Uterus (tissue), 4 donors: ENCODE results near the gene BNC2. TPM values are rescaled to one million over a fixed set of nuclear protein-coding genes. Genes with fewer than 3 reads are reported as not detected.
A peak's percentile ranks its signal among the peaks of the same experiment; 100 is the strongest.

Source experiments
- DNase-seq, 2 donors: peaks; one replicate each; pipeline ENCODE4 v3.0.0-alpha.2; 2019 to 2020
- H3K27ac ChIP-seq, 2 donors: fragments of 200-600 bp; sonication (generic); 1 replicate in 1 of 2; 2 replicates in 1 of 2; pipeline ENCODE4 v1.5.1; 2016 to 2018
- H3K27me3 ChIP-seq, 2 donors: fragments of 200-600 bp; sonication (generic); one replicate each; pipeline ENCODE4 v1.5.1; 2018 to 2019; ENCODE audit warnings: control low read depth in 1 of 2
- H3K36me3 ChIP-seq, 2 donors: fragments of 200-600 bp; sonication (generic); one replicate each; pipeline ENCODE4 v1.5.1; 2019; ENCODE audit warnings: control low read depth in 1 of 2
- H3K4me1 ChIP-seq, 2 donors: fragments of 200-600 bp; sonication (generic); one replicate each; pipeline ENCODE4 v1.5.1; 2018 to 2019; ENCODE audit warnings: control low read depth in 1 of 2
- H3K4me3 ChIP-seq, 2 donors: fragments of 200-600 bp; sonication (generic); 1 replicate in 1 of 2; 2 replicates in 1 of 2; pipeline ENCODE4 v1.5.1; 2018 to 2019; ENCODE audit warnings: mild to moderate bottlenecking in 1 of 2
- H3K9me3 ChIP-seq, 2 donors: fragments of 200-600 bp; sonication (generic); one replicate each; pipeline ENCODE4 v1.5.1; 2019; ENCODE audit warnings: control low read depth in 1 of 2
- POLR2A ChIP-seq, 2 donors: fragments of 450-650 bp; IDR thresholded peaks; one replicate each; pipeline ENCODE4 v1.6.1; 2016; ENCODE audit warnings: antibody characterized with exemption in 2 of 2, mild to moderate bottlenecking in 1 of 2, moderate library complexity in 1 of 2
- intact Hi-C: fragments of 100-400 bp; cut with DNase I; formaldehyde crosslinking; loops from one replicate; pipeline ENCODE4 v1.15.1; 2023; ENCODE audit warnings: low total_unique reads
- total RNA-seq, 4 donors: library from RNA; depleted of rRNA in 3 of 4; stranded (reverse); fragments of >200 nt in 3 of 4; gene quantifications; one replicate each; pipeline versions ENCODE4 v1.1.0 to v1.2.4, GENCODE V29; 2014 to 2023
- TF ChIP-seq, protein P1 (sequence below), 4 experiments: fragments of 200-600 bp in 2 of 4; fragments of 450-650 bp in 2 of 4; sonication (generic) in 2 of 4; IDR thresholded peaks; one replicate each; pipeline ENCODE4 v1.5.1; 2016 to 2019; ENCODE audit warnings: antibody characterized with exemption in 4 of 4, mild to moderate bottlenecking in 2 of 4, moderate library complexity in 1 of 4
- donor health status: DM: yes; HTN: yes; CAD: no.

The BNC2 gene
- total RNA-seq, 4 donors from 2014 or later: 85.9 to 293 (median 93.4) TPM

- Histone ChIP-seq H3K9me3 (no peaks in the 10 kb centered on the region), H3K27ac (peak overlapping the region in 1 of 2 donors; percentile 59), H3K4me3 (no peak overlapping the region), H3K36me3 (no peaks in the 10 kb centered on the region), H3K27me3 (no peaks in the 10 kb centered on the region), H3K4me1 (peaks cover 0 to 7% of the 10 kb centered on the region in 2 donors)
- intact Hi-C loops: no loop called here
- DNase-seq: no peak
- no peak for TF ChIP-seq POLR2A (IDR thresholded peaks at IDR 0.05)
- TF ChIP-seq, protein P1, sequence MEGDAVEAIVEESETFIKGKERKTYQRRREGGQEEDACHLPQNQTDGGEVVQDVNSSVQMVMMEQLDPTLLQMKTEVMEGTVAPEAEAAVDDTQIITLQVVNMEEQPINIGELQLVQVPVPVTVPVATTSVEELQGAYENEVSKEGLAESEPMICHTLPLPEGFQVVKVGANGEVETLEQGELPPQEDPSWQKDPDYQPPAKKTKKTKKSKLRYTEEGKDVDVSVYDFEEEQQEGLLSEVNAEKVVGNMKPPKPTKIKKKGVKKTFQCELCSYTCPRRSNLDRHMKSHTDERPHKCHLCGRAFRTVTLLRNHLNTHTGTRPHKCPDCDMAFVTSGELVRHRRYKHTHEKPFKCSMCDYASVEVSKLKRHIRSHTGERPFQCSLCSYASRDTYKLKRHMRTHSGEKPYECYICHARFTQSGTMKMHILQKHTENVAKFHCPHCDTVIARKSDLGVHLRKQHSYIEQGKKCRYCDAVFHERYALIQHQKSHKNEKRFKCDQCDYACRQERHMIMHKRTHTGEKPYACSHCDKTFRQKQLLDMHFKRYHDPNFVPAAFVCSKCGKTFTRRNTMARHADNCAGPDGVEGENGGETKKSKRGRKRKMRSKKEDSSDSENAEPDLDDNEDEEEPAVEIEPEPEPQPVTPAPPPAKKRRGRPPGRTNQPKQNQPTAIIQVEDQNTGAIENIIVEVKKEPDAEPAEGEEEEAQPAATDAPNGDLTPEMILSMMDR (IDR thresholded peaks at IDR 0.05): no peak
Observed at GRCh38 chr9:16458696-16459420, 411.6 kb downstream of the BNC2 start.

DNA sequence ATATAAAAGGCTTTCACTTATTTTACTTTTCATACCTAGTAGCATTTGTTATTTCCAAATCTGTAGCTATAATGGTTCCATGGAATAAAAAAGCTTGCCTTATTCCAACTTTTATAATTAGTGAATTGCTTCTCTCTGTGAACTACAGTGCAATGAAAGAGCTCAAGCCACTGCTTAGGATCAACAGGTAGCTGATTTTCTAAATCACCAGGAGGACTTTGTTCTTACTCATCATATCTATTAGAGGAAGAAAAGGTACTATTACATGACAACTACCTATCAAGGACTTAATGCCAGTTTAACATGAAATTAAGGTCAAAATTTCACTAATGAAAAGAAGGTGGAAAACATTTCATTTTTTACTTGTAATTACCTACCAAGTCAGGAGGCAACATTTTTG lies 414.6 kb downstream of the BNC2 start:
- intact Hi-C loops: no loop called here
- no peak for DNase-seq
- TF ChIP-seq, protein P1 (IDR thresholded peaks at IDR 0.05): no peak
- TF ChIP-seq POLR2A (IDR thresholded peaks at IDR 0.05): no peak

GRCh38 chr9:16453390-16453789 lies 417.1 kb downstream of the BNC2 start:
- TF ChIP-seq, protein P1 (IDR thresholded peaks at IDR 0.05): no peak
- TF ChIP-seq POLR2A (IDR thresholded peaks at IDR 0.05): no peak
- DNase-seq: no peak
- no peak overlapping the region for H3K27ac ChIP-seq

More for the DNA sequence above, 414.6 kb downstream of the BNC2 start:
- Histone ChIP-seq H3K9me3 (no peaks in the 10 kb centered on the region), H3K27me3 (no peaks in the 10 kb centered on the region), H3K27ac (no peak overlapping the region), H3K4me1 (peaks cover 0 to 7% of the 10 kb centered on the region in 2 donors), H3K36me3 (no peaks in the 10 kb centered on the region), H3K4me3 (no peak overlapping the region)

DNA sequence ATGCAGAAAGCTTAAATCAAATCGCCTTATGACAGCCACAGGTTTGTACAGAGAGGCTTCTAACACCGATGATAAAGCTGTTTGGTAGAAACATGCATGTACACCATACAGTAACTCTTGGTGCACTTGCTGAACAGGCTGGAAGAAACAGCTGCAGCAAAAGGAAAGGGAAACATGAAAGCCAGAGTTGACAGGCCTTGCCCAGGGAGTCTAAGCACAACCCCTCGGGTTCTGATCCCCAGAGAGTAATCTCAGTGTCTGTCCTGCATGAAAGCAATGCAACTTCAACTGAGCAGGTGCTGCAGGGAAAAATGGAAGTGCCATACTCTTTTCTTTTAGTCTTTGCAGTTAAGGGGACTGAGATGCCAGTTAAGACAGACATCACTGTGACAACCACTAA lies 419.9 kb downstream of the BNC2 start:
- no peaks in the 10 kb centered on the region for H3K9me3 ChIP-seq
- H3K4me1 ChIP-seq: peaks cover 0 to 8% of the 10 kb centered on the region in 2 donors
- H3K27me3 ChIP-seq: no peaks in the 10 kb centered on the region
- no peak for DNase-seq
- intact Hi-C loops: no loop called here
- no peaks in the 10 kb centered on the region for H3K36me3 ChIP-seq
- H3K27ac ChIP-seq: no peak overlapping the region
- no peak for TF ChIP-seq POLR2A (IDR thresholded peaks at IDR 0.05)
- TF ChIP-seq, protein P1 (IDR thresholded peaks at IDR 0.05): no peak
- H3K4me3 ChIP-seq: no peak overlapping the region

More at GRCh38 chr9:16453390-16453789, 417.1 kb downstream of the BNC2 start:
- Histone ChIP-seq H3K9me3 (no peaks in the 10 kb centered on the region), H3K36me3 (no peaks in the 10 kb centered on the region), H3K27me3 (no peaks in the 10 kb centered on the region), H3K4me3 (no peak overlapping the region), H3K4me1 (no peaks in the 10 kb centered on the region)
- intact Hi-C loops: no loop called here

- H3K27ac ChIP-seq: no peak overlapping the region
- H3K27me3 ChIP-seq: no peaks in the 10 kb centered on the region
- TF ChIP-seq, protein P1 (IDR thresholded peaks at IDR 0.05): no peak
- TF ChIP-seq POLR2A (IDR thresholded peaks at IDR 0.05): no peak
- H3K4me1 ChIP-seq: peaks cover 0 to 8% of the 10 kb centered on the region in 2 donors
- no peaks in the 10 kb centered on the region for H3K36me3 ChIP-seq
- H3K4me3 ChIP-seq: no peak overlapping the region
- no peaks in the 10 kb centered on the region for H3K9me3 ChIP-seq
- DNase-seq: no peak
- intact Hi-C loops: no loop called here
Observed at GRCh38 chr9:16450043-16450442, 420.4 kb downstream of the BNC2 start.
